ENCODE measurements around the gene PLEKHA7. TPM values are rescaled to one million over a fixed set of nuclear protein-coding genes. Genes with fewer than 3 reads are reported as not detected.

The PLEKHA7 gene
- total RNA-seq, 4 donors from 2014 or later: 0.72 to 3.6 (median 2.2) TPM

DNA sequence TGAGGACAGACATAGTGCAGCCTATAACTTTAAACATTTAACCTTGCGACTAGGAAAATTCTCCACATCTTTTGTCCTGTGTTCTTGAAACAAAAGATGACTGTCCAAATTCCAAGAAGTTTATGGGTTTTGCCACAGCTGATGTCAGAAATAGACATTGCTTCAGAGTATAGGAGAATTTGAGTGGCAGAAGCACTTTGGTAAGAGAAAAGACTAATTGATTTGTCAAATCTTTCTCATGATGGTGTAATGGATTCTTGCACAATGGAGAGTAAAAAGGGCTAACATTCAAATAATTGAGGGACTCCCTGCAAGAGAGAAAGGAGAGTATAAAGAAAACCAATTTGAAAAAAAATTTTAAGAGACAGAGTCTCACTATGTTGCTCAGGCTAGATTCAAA lies 250.5 kb downstream of the PLEKHA7 start:
- Histone ChIP-seq H3K27me3 (no peaks in the 10 kb centered on the region), H3K4me3 (no peak overlapping the region), H3K27ac (no peak overlapping the region), H3K36me3 (peaks cover 0 to under 1% of the 10 kb centered on the region in 2 donors), H3K9me3 (no peaks in the 10 kb centered on the region), H3K4me1 (peaks cover 0 to 7% of the 10 kb centered on the region in 2 donors)
- TF ChIP-seq POLR2A (IDR thresholded peaks at IDR 0.05): no peak
- no peak for TF ChIP-seq CTCF (IDR thresholded peaks at IDR 0.05 in 4 of 5, conservative IDR thresholded peaks at IDR 0.05 in 1 of 5)
- in situ Hi-C loops (cut with MboI; ENCODE audit: low sequenced_read_pairs in 4 of 4) (no loop called here), intact Hi-C loops (cut with DNase I; ENCODE audit: low total_unique reads) (no loop called here)
- ATAC-seq: no peak
- DNase-seq: no peak

DNA sequence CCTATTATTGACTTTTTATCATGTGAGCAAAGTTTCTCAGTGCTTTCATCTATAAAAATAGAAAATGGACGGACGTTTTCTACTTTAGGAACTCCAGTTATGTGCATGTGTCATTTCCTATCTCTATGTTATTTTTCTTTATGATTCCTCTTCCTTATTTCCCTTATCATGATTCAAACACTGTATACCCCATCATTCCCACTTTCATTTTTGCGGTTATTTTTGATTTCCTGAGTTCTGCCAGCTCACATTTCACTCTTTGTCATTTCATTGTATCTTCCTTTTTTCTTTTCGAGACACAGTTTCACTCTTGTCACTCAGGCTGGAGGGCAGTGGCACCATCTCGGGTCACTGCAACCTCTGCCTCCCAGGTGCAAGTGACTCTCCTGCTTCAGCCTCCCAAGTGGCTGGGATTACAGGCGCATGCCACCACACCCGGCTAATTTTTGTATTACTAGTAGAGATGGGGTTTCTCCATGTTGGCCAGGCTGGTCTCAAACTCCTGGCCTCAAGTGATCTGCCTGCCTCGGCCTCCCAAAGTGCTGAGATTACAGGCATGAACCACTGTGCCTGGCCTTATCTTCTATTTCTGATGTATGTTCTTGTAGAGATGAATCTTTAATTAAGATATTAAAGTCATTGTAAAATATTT lies 254.2 kb downstream of the PLEKHA7 start:
- Histone ChIP-seq H3K9me3 (no peaks in the 10 kb centered on the region), H3K27me3 (no peaks in the 10 kb centered on the region), H3K4me3 (no peak overlapping the region), H3K36me3 (peaks cover 0 to 38% of the 10 kb centered on the region in 2 donors), H3K4me1 (peaks cover 0 to 7% of the 10 kb centered on the region in 2 donors), H3K27ac (no peak overlapping the region)
- intact Hi-C loops (cut with DNase I; ENCODE audit: low total_unique reads): no loop called here
- ATAC-seq: no peak
- no peak for TF ChIP-seq POLR2A (IDR thresholded peaks at IDR 0.05)
- TF ChIP-seq CTCF (IDR thresholded peaks at IDR 0.05 in 4 of 5, conservative IDR thresholded peaks at IDR 0.05 in 1 of 5): no peak
- DNase-seq: no peak
- in situ Hi-C loops (cut with MboI; ENCODE audit: low sequenced_read_pairs in 4 of 4): no loop called here

- H3K9me3 ChIP-seq: no peaks in the 10 kb centered on the region
- H3K4me3 ChIP-seq: no peak overlapping the region
- no peak for ATAC-seq
- no peaks in the 10 kb centered on the region for H3K27me3 ChIP-seq
- intact Hi-C loops (cut with DNase I; ENCODE audit: low total_unique reads) (no loop called here), in situ Hi-C loops (cut with MboI; ENCODE audit: low sequenced_read_pairs in 4 of 4) (no loop called here)
- H3K27ac ChIP-seq: no peak overlapping the region
- peaks cover 0 to 7% of the 10 kb centered on the region in 2 donors for H3K4me1 ChIP-seq
- DNase-seq: no peak
- H3K36me3 ChIP-seq: peaks cover 0 to 53% of the 10 kb centered on the region in 2 donors
- no peak for TF ChIP-seq CTCF (IDR thresholded peaks at IDR 0.05 in 4 of 5, conservative IDR thresholded peaks at IDR 0.05 in 1 of 5)
- TF ChIP-seq POLR2A (IDR thresholded peaks at IDR 0.05): no peak
These were observed 255.7 kb downstream of the PLEKHA7 start for GRCh38 chr11:16758382-16759024.

DNA sequence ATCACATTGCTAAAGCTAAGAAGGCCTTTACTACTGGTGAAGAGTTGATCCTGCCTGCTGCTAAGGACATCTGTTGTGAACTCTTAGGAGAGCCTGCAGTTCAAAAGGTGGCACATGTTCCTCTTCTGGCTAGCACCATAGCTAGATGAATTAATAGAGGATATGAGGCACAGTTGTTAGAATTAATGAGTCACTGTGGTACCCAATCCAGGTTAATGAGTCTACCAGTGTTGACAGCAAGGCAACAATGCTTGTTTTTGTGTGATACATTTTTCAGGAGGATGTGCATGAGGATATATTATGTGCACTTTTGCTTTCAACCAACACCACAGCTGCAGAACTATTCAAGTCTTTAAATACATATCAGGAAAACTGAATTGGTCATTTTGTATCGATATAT lies 263.8 kb downstream of the PLEKHA7 start:
- no peaks in the 10 kb centered on the region for H3K9me3 ChIP-seq
- intact Hi-C loops (cut with DNase I; ENCODE audit: low total_unique reads) (no loop called here), in situ Hi-C loops (cut with MboI; ENCODE audit: low sequenced_read_pairs in 4 of 4) (no loop called here)
- no peak for TF ChIP-seq CTCF (IDR thresholded peaks at IDR 0.05 in 4 of 5, conservative IDR thresholded peaks at IDR 0.05 in 1 of 5)
- no peak for TF ChIP-seq POLR2A (IDR thresholded peaks at IDR 0.05)
- no peak for ATAC-seq
- peaks cover 23 to 26% of the 10 kb centered on the region in 2 donors for H3K4me1 ChIP-seq
- peaks cover 0 to 79% of the 10 kb centered on the region in 2 donors for H3K36me3 ChIP-seq
- no peak overlapping the region for H3K27ac ChIP-seq
- H3K4me3 ChIP-seq: no peak overlapping the region
- no peak for DNase-seq
- H3K27me3 ChIP-seq: no peaks in the 10 kb centered on the region
